T-cell (primary cell): ENCODE data around the gene CDC45. TPM values are rescaled to one million over a fixed set of nuclear protein-coding genes. Genes with fewer than 3 reads are reported as not detected.

Experiments
- ATAC-seq, 4 experiments: fragments of 200-7000 bp in 3 of 4; fragments of 150-1000 bp in 1 of 4; cut with Tn5 transposase; replicated peaks in 1 of 4; 1 replicate in 3 of 4; 2 replicates in 1 of 4; pipeline ENCODE4 v1.10.0; 2021; ENCODE audit warnings: moderate library complexity in 3 of 4, mild to moderate bottlenecking in 2 of 4, moderate number of reproducible peaks in 1 of 4
- CTCF ChIA-PET, 2 donors: fragments of 300-600 bp; sonication (Branson Sonifier 250); formaldehyde crosslinking; loops; one replicate each; lab custom pipeline; 2022; ENCODE audit warnings: antibody characterized with exemption in 2 of 2; lab: Charles Lee
- POLR2A ChIA-PET, 2 donors: fragments of 300-600 bp; sonication (Branson Sonifier 250); formaldehyde crosslinking; loops; one replicate each; lab custom pipeline; 2022; ENCODE audit warnings: antibody characterized with exemption in 2 of 2; lab: Charles Lee
- DNase-seq, 35 experiments: peaks; one replicate each; pipeline versions ENCODE4 v3.0.0 to v3.0.0-alpha.2; 2013 to 2023
- H3K27ac ChIP-seq: one replicate; pipeline ENCODE4 v1.5.1; 2013; ENCODE audit warnings: low read length
- H3K27me3 ChIP-seq, 2 experiments: replicated peaks in 1 of 2; 1 replicate in 1 of 2; 2 replicates in 1 of 2; pipeline versions ENCODE4 v1.6.1 to v1.7.0; 2013; ENCODE audit warnings: low read length in 1 of 2, mixed read lengths in 1 of 2; ENCODE audit not compliant: control insufficient read depth in 2 of 2, insufficient read depth in 2 of 2; ENCODE audit errors: extremely low read depth in 1 of 2
- H3K36me3 ChIP-seq, 2 donors: 1 replicate in 1 of 2; 2 replicates in 1 of 2; pipeline versions ENCODE4 v1.6.1 to v1.7.0; 2013; ENCODE audit warnings: low read length in 1 of 2; ENCODE audit not compliant: control insufficient read depth in 2 of 2, insufficient read depth in 1 of 2; ENCODE audit errors: extremely low read depth in 1 of 2
- H3K4me1 ChIP-seq, 2 experiments: 1 replicate in 1 of 2; 2 replicates in 1 of 2; pipeline versions ENCODE4 v1.6.1 to v1.7.0; 2013; ENCODE audit warnings: low read length in 2 of 2, mixed read lengths in 1 of 2; ENCODE audit not compliant: insufficient read depth in 2 of 2, control insufficient read depth in 1 of 2; ENCODE audit errors: extremely low read depth in 1 of 2
- H3K4me3 ChIP-seq, 2 donors: 1 replicate in 1 of 2; 2 replicates in 1 of 2; pipeline versions ENCODE4 v1.5.1 to v1.7.0; 2013; ENCODE audit warnings: mild to moderate bottlenecking in 2 of 2, low read length in 1 of 2, moderate library complexity in 1 of 2; ENCODE audit not compliant: control insufficient read depth in 1 of 2; ENCODE audit errors: extremely low read depth in 1 of 2
- H3K9me3 ChIP-seq: 2 replicates; pipeline ENCODE4 v1.7.0; 2013
- H3K27ac Mint-ChIP-seq, 2 donors: one replicate each; pipeline ENCODE4 v1.8.0; 2020 to 2021; ENCODE audit warnings: mild to moderate bottlenecking in 2 of 2, mixed read lengths in 2 of 2
- H3K27me3 Mint-ChIP-seq, 2 donors: one replicate each; pipeline ENCODE4 v1.8.0; 2021 to 2022; ENCODE audit warnings: mixed read lengths in 2 of 2
- H3K36me3 Mint-ChIP-seq: one replicate; pipeline ENCODE4 v1.8.0; 2021; ENCODE audit warnings: mixed read lengths
- H3K4me1 Mint-ChIP-seq, 3 donors: one replicate each; pipeline ENCODE4 v1.8.0; 2020 to 2022; ENCODE audit warnings: mixed read lengths in 3 of 3, mild to moderate bottlenecking in 1 of 3
- H3K4me3 Mint-ChIP-seq, 3 donors: one replicate each; pipeline ENCODE4 v1.8.0; 2020 to 2022; ENCODE audit warnings: mild to moderate bottlenecking in 3 of 3, mixed read lengths in 3 of 3, moderate library complexity in 3 of 3
- H3K9me3 Mint-ChIP-seq, 3 donors: one replicate each; pipeline ENCODE4 v1.8.0; 2020 to 2022; ENCODE audit warnings: mixed read lengths in 3 of 3
- WGBS: methylation state at CpG from one replicate; pipeline ENCODE4 v1.1.5; 2013; ENCODE audit warnings: missing lambda C conversion rate; ENCODE audit not compliant: insufficient coverage; 5-methylcytosine and 5-hydroxymethylcytosine counted together
- total RNA-seq, 35 experiments: library from RNA in 6 of 35; stranded (reverse) in 6 of 35; fragments of 120-200 nt in 1 of 35; gene quantifications; one replicate each; pipeline versions ENCODE4 v1.2.1 to v1.2.4 and lab custom pipeline; 2013 to 2026

CDC45 gene
- total RNA-seq, 5 donors from 2014 or later (not counting 1 experiment from before 2014, with no cell fraction given): 0.56 to 2.7 (median 2.2) TPM

DNA sequence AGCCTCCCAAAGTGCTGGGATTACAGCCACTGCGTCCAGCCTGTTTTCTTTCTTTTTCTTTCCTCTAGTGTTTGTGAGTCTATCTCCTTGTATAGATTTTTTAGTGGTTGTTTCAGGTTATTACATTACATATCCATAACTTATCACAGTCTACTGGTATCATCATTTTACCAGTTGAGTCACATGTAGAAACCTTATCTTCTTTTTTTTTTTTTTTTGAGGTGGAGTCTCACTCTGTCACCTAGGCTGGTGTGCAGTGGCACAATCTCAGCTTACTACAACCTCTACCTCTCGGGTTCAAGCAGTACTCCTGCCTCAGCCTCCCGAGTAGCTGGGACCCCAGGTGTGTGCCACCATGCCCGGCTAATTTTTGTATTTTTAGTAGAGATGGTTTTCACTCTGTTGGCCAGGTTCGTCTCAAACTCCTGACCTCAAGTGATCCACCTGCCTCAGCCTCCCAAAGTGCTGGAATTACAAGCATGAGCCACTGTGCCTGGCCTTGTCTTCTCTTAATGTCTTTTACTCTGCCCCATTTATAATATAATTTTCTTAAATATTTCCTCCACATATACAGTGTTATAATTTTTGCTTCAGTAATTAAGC lies 11.0 kb downstream of the CDC45 start:
- POLR2A ChIA-PET: no interaction called here
- ATAC-seq (no peak), DNase-seq (no peak)
- Mint-ChIP-seq H3K4me3 (no peak overlapping the region), H3K27me3 (no peaks in the 10 kb centered on the region), H3K27ac (no peak overlapping the region), H3K9me3 (no peaks in the 10 kb centered on the region), H3K4me1 (peaks cover 3 to 14% (median 9%) of the 10 kb centered on the region in 3 donors), H3K36me3 (no peaks in the 10 kb centered on the region)
- Histone ChIP-seq H3K27me3 (peaks cover 0 to 2% of the 10 kb centered on the region in 2 experiments), H3K36me3 (no peaks in the 10 kb centered on the region), H3K27ac (no peak overlapping the region), H3K4me1 (peaks cover 0 to 3% of the 10 kb centered on the region in 2 experiments), H3K4me3 (no peak overlapping the region), H3K9me3 (no peaks in the 10 kb centered on the region)
- CTCF ChIA-PET: no interaction called here
- 100% methylated on average over 1 of the region's 5 CpGs for WGBS

DNA sequence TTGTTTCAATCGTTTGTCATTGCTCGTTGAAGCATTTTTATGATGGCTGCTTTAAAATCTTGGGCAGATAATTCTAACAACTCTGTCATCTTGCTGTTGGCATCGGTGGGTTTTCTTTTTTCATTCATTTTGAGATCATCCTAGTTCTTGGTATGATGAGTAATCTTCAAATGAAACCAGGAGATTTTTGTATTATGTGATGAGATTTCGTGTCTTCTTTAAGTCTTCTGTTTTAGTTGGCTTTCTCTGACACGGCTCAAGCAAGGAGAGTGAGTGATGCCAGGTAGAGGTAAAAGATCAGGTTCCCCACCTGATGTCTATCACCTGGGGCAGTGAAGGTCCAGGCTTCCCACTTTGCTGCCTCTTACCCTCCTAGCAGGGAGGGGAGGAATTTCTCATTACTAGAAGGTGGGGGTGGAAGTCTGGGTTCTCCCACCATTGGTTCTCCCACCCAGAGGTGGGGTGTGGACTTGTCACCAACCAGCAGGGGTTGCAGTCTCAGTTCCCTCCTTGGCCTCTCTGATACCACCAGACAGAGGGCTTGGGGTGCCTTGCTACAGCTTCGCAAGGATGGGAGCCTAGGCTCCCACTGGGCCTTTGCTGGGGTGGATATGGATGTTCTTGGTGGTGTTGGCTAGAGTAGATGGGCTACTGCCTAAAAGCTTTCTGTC lies 12.9 kb downstream of the CDC45 start:
- Mint-ChIP-seq H3K27ac (no peak overlapping the region), H3K4me1 (peaks cover 7 to 19% (median 13%) of the 10 kb centered on the region in 3 donors), H3K27me3 (no peaks in the 10 kb centered on the region), H3K36me3 (no peaks in the 10 kb centered on the region), H3K9me3 (no peaks in the 10 kb centered on the region), H3K4me3 (no peak overlapping the region)
- Histone ChIP-seq H3K4me1 (peaks cover 0 to 6% of the 10 kb centered on the region in 2 experiments), H3K27me3 (peaks cover 0 to 2% of the 10 kb centered on the region in 2 experiments), H3K27ac (no peak overlapping the region), H3K36me3 (no peaks in the 10 kb centered on the region), H3K4me3 (no peak overlapping the region), H3K9me3 (no peaks in the 10 kb centered on the region)
- ChIA-PET POLR2A (no interaction called here), CTCF (no interaction called here)
- DNase-seq (no peak), ATAC-seq (no peak)
- 73% methylated on average over 3 of the region's 6 CpGs for WGBS

DNA sequence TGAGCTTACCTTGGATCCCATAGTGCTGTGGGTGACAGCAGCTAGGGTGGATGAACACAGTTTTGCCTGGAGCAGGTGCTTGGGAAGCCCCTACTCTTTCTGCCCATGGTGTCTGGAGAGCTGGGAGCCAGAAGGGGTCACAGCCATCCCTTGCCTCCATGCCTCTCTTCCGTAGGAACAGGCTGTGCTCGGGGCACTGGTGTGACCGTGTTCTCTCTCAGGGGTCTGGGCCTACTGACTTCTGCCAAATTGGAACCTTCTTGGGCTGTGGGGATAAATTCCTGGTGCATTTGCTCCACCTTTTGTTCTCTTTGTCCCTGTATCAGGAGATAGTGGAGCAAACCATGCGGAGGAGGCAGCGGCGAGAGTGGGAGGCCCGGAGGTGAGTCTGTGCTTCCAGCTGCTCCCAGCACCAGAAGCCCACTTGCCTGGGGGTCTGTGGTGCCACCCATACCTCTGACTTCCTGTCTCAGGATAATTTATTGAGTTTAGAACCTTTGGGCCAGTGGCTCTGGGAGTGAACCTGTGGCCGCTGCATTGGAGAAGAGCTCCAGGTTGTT lies 14.4 kb downstream of the CDC45 start:
- peaks cover 7 to 19% (median 13%) of the 10 kb centered on the region in 3 donors for H3K4me1 Mint-ChIP-seq
- Histone ChIP-seq H3K27ac (no peak overlapping the region), H3K9me3 (no peaks in the 10 kb centered on the region), H3K4me1 (peaks cover 0 to 6% of the 10 kb centered on the region in 2 experiments), H3K36me3 (no peaks in the 10 kb centered on the region), H3K27me3 (peaks cover 0 to 2% of the 10 kb centered on the region in 2 experiments), H3K4me3 (no peak overlapping the region)
- no peak for DNase-seq
- ChIA-PET CTCF (interaction anchor here in 1 of 2 donors (1.6 kb wide), 1 partner anchor 136 kb away, joined by 5 read pairs; no protein-coding TSS in a partner anchor), POLR2A (no interaction called here)
- no peak overlapping the region for H3K4me3 Mint-ChIP-seq
- 100% methylated on average over 5 of the region's 8 CpGs for WGBS
- no peaks in the 10 kb centered on the region for H3K36me3 Mint-ChIP-seq
- H3K27me3 Mint-ChIP-seq: no peaks in the 10 kb centered on the region
- H3K9me3 Mint-ChIP-seq: no peaks in the 10 kb centered on the region
- H3K27ac Mint-ChIP-seq: no peak overlapping the region
- ATAC-seq: no peak

DNA sequence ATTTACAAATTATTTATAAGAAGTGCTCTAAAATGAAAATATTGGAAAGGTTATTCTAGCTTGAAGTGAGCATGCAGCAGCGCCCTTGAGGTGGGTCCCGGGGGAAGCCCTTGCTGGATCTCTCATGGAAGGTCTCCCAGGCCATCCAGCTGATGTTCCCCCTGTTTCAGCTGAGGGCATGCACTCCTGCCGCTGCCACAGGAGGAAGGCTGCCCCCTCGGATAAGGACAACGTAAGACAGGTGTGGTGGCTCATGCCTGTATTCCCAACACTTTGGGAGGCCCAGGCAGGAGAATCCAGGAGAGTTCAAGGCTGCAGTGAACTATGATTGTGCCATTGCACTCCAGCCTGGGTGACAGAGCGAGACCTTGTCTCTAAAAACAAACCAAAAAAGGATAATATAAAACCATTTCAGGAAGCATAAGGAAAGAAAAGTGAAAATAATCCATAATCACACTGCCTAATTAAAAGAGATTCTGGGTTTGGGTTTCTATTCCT lies 15.0 kb downstream of the CDC45 start:
- Histone ChIP-seq H3K36me3 (no peaks in the 10 kb centered on the region), H3K27me3 (peaks cover 0 to 2% of the 10 kb centered on the region in 2 experiments), H3K27ac (no peak overlapping the region), H3K9me3 (no peaks in the 10 kb centered on the region), H3K4me1 (peaks cover 0 to 6% of the 10 kb centered on the region in 2 experiments), H3K4me3 (no peak overlapping the region)
- H3K27ac Mint-ChIP-seq: no peak overlapping the region
- POLR2A ChIA-PET: no interaction called here
- DNase-seq (no peak), ATAC-seq (no peak)
- no peaks in the 10 kb centered on the region for H3K9me3 Mint-ChIP-seq
- no peaks in the 10 kb centered on the region for H3K36me3 Mint-ChIP-seq
- no peaks in the 10 kb centered on the region for H3K27me3 Mint-ChIP-seq
- 95% methylated on average over 5 of the region's 6 CpGs for WGBS
- peaks cover 7 to 15% (median 10%) of the 10 kb centered on the region in 3 donors for H3K4me1 Mint-ChIP-seq
- CTCF ChIA-PET: interaction anchor here in 1 of 2 donors (1.6 kb wide), 1 partner anchor 136 kb away, joined by 5 read pairs; no protein-coding TSS in a partner anchor
- no peak overlapping the region for H3K4me3 Mint-ChIP-seq

DNA sequence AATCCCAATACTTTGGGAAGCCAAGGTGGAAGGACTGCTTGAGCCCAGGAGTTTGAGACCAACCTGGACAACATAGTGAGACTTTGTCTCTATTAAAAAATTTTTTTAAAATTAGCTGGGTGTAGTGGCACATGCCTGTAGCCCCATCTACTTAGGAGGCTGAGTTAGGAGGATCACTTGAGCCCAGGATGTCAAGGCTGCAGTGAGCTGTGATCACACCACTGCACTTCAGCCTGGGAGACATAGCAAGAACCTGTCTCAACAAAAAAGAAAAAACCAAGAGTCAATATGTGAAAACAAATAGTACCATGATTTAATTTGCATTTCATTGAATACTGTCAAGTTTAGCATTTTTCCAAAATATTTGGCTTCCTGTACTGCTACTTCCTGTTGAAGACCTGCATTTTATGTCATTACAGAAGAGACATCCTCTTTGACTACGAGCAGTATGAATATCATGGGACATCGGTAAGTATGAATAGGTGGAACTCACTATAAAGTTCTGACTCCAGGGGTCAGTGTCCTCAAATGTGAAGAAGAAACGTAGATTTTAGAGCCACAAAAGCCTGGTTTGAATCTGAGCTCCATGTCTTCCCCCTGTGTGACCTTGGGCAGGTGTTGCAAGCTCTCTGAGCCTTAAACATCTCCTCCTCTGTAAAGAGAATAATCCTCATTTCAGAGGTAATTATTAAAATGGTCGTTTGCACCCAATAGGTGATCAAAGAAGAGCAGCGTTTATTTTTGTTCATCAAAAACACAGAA lies 16.0 kb downstream of the CDC45 start:
- ATAC-seq: peak; percentile 50 to 73 (median 62)
- H3K27ac ChIP-seq: no peak overlapping the region
- ChIA-PET POLR2A (no interaction called here), CTCF (interaction anchor here (1.0 to 1.3 kb wide), 2 partner anchors 134 kb away, joined by 3 to 10 read pairs; no protein-coding TSS in a partner anchor)
- Mint-ChIP-seq H3K9me3 (no peaks in the 10 kb centered on the region), H3K36me3 (no peaks in the 10 kb centered on the region), H3K4me3 (no peak overlapping the region), H3K4me1 (peaks cover 7 to 11% (median 7%) of the 10 kb centered on the region in 3 donors), H3K27me3 (no peaks in the 10 kb centered on the region), H3K27ac (peak overlapping the region; percentile 52 to 86)
- 86% methylated on average over 1 of the region's 5 CpGs for WGBS
- H3K4me3 ChIP-seq: no peak overlapping the region
- no peaks in the 10 kb centered on the region for H3K9me3 ChIP-seq
- no peaks in the 10 kb centered on the region for H3K36me3 ChIP-seq
- peaks cover 0 to 6% of the 10 kb centered on the region in 2 experiments for H3K4me1 ChIP-seq
- H3K27me3 ChIP-seq: peaks cover 0 to 2% of the 10 kb centered on the region in 2 experiments
- peak in 2 of 35 experiments; percentile 16 to 60 for DNase-seq

DNA sequence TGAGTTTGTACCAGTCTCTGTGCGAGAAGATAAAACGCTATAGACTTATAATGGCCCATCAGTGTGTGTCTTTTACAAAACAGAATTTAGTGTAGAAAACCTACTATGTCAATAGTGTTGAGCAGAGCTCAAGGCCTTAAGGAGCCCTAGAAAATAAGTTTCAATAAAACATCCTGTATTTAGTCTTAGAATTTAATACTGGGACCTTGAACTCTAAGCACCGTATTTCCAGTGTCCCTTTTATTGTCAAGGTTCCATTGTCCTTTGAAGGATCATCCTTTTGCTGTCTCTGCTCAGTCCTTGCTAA lies 16.6 kb downstream of the CDC45 start:
- H3K36me3 ChIP-seq: no peaks in the 10 kb centered on the region
- ChIA-PET CTCF (interaction anchor here (1.0 to 1.3 kb wide), 2 partner anchors 134 kb away, joined by 3 to 10 read pairs; no protein-coding TSS in a partner anchor), POLR2A (no interaction called here)
- peaks cover 7 to 11% (median 7%) of the 10 kb centered on the region in 3 donors for H3K4me1 Mint-ChIP-seq
- peak overlapping the region in 1 of 2 donors; percentile 86 for H3K27ac Mint-ChIP-seq
- no peak overlapping the region for H3K4me3 Mint-ChIP-seq
- H3K4me1 ChIP-seq: peaks cover 0 to 6% of the 10 kb centered on the region in 2 experiments
- no peaks in the 10 kb centered on the region for H3K36me3 Mint-ChIP-seq
- ATAC-seq: no peak
- no peak overlapping the region for H3K4me3 ChIP-seq
- no peak for DNase-seq
- H3K27me3 Mint-ChIP-seq: no peaks in the 10 kb centered on the region
- H3K9me3 Mint-ChIP-seq: no peaks in the 10 kb centered on the region
- no peak overlapping the region for H3K27ac ChIP-seq
- no peaks in the 10 kb centered on the region for H3K9me3 ChIP-seq
- H3K27me3 ChIP-seq: peaks cover 0 to 2% of the 10 kb centered on the region in 2 experiments
- WGBS: 93% methylated on average over 2 of the region's 3 CpGs
